ENCODE results near the gene FAHD2A.

The FAHD2A gene

DNA sequence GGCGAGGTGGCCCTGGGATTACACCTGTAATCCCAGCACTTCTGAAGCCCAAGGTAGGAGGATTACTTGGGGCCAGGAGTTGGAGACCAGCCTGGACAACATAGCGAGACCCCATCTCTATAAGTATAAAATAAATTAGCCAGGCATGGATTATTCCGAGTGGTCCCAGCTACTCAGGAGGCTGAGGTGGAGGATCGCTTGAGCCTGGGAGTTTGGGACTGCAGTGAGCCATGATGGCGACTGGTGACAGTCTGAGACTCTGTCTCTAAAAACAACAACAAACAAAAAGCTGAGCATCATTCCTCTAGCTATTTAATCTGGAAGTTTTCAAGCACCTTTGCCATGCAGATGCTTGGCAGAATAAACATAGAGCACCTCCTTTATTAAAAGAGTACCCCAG lies 21.8 kb upstream of the FAHD2A start:
- H3K4me3 ChIP-seq (replicated peaks in 1 of 2; ENCODE audit: low read depth in 2 of 2, low read length in 2 of 2), result no peak overlapping the region
- no peak for DNase-seq (ENCODE audit: low read depth in 2 of 2)
- TF ChIP-seq, protein P1, sequence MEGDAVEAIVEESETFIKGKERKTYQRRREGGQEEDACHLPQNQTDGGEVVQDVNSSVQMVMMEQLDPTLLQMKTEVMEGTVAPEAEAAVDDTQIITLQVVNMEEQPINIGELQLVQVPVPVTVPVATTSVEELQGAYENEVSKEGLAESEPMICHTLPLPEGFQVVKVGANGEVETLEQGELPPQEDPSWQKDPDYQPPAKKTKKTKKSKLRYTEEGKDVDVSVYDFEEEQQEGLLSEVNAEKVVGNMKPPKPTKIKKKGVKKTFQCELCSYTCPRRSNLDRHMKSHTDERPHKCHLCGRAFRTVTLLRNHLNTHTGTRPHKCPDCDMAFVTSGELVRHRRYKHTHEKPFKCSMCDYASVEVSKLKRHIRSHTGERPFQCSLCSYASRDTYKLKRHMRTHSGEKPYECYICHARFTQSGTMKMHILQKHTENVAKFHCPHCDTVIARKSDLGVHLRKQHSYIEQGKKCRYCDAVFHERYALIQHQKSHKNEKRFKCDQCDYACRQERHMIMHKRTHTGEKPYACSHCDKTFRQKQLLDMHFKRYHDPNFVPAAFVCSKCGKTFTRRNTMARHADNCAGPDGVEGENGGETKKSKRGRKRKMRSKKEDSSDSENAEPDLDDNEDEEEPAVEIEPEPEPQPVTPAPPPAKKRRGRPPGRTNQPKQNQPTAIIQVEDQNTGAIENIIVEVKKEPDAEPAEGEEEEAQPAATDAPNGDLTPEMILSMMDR (IDR thresholded peaks at IDR 0.05; ENCODE audit: low read depth, low read length), result no peak

DNA sequence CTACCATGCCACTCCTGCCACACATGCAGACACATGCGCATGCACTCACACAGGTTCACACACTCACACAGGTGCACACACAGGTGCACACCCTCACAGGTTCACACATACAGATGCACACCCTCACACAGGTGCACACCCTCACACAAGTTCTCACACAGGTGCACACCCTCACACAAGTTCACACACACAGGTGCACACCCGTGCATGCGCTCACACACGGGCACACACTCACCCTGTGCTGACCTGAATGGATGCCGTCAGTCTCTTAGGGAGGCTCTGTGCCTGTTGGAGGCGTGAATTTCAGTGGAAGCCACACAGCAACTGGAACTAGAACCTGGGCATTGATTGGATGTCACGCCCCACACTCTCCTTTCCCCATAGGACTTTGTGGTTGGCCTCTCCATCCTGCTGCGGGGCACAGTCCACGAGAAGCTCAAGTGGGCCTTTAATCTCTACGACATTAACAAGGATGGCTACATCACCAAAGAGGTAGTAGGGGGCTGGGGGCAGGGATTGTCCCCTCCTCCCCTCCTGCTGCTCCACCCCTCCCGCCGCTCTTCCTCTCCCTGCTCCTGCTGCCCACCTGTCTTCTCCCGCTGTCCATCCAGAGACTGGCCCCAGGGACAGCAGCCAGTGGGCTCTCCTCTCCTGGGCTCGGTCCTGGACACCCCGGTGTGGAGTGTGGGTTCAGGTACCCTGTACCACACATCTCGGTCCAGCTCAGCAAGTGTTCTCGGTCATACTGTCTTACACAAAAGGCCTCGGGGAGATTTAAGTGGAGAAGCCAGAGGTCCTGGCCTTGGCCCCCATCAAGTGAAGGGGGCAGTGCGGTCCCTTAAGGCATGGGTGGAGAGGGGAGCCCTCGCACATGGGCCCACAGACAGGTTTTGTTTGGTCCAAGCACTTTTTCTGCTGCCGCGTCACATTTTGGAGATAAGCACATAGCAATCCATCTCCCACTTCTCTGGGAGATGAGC lies 21.0 kb upstream of the FAHD2A start:
- no peak overlapping the region for H3K4me3 ChIP-seq (replicated peaks in 1 of 2; ENCODE audit: low read depth in 2 of 2, low read length in 2 of 2)
- DNase-seq (ENCODE audit: low read depth in 2 of 2), result no peak
- TF ChIP-seq, protein P1 (IDR thresholded peaks at IDR 0.05; ENCODE audit: low read depth, low read length), result no peak

DNA sequence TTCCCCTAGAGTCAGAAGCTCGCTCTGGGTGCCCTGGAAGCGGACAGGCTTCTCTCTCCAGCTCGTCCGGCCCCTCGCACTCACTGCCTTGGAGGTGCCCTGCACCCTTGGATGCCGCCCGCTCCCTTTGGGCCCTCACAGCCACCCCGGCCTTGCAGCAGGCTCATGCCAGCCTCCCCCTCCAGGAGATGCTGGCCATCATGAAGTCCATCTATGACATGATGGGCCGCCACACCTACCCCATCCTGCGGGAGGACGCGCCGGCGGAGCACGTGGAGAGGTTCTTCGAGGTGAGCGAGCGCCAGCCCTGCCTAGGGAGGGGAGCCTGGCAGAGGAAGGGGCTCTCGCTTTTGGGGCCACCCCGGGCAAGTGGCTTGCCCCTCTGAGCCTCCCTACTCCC lies 20.3 kb upstream of the FAHD2A start:
- DNase-seq (ENCODE audit: low read depth in 2 of 2), result no peak
- TF ChIP-seq, protein P1 (IDR thresholded peaks at IDR 0.05; ENCODE audit: low read depth, low read length), result no peak
- no peak overlapping the region for H3K4me3 ChIP-seq (replicated peaks in 1 of 2; ENCODE audit: low read depth in 2 of 2, low read length in 2 of 2)

DNA sequence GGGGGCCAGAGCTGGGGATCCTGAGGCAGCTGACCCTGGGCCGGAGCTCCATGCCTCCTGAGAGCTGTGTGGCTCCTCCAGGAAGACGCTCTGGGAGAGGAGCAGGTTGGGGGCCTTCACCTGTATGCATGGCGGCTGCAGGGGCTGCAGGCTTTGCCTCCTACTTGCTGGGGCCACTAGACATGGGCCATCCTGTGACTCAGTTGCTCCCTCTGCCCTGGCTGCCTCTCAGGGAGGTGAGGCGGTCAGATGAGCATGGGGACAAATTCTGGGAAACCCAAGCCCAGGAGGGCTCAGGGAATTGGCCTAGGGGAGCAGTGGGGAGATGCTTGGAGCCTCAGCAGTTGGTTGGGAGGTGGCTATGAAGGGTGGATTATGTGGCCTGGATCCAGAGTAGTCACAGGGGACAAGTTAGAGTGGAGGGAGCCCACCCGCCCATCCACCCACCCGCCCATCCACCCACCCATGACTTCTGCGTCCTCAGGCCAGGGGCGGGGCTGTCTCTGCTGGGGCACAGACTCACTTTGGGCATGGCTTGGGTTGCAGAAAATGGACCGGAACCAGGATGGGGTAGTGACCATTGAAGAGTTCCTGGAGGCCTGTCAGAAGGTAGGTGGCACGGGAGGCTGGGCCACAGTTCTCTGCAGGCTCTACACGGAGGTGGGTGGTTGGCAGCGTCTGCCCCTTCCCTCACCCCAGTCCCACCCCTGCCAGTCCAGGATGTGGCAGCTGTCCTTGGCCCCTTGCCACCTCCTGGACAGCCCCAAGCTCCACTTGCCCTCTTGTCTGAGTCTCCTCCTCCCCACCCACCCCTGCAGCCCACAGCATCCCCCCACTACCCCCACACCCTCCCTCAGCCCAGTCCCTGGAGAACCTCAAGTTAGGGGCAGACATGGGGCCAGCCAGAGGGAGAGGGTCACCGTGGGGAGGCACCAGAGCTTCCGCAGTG lies 19.5 kb upstream of the FAHD2A start:
- no peak for DNase-seq (ENCODE audit: low read depth in 2 of 2)
- H3K4me3 ChIP-seq (replicated peaks in 1 of 2; ENCODE audit: low read depth in 2 of 2, low read length in 2 of 2), result no peak overlapping the region
- TF ChIP-seq, protein P1 (IDR thresholded peaks at IDR 0.05; ENCODE audit: low read depth, low read length), result no peak

DNA sequence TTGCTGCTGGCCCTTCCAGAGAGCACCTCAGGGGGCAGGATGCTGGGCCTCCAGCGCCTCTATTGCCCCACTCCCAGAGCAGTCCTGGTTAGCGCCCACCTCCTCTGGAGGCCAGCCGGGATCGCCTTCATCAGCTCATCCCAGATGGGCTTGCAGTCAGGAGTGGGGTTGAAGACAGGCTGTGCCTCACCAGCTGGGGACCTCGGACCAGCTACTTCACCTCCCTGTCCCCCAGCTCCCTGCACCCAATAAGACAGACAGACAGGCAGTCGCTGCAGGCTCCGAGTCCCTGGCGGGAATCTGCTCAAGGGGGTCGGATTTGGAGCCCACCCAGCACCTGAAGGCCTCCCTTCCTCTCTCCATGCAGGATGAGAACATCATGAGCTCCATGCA lies 18.9 kb upstream of the FAHD2A start:
- TF ChIP-seq, protein P1 (IDR thresholded peaks at IDR 0.05; ENCODE audit: low read depth, low read length), result no peak

DNA sequence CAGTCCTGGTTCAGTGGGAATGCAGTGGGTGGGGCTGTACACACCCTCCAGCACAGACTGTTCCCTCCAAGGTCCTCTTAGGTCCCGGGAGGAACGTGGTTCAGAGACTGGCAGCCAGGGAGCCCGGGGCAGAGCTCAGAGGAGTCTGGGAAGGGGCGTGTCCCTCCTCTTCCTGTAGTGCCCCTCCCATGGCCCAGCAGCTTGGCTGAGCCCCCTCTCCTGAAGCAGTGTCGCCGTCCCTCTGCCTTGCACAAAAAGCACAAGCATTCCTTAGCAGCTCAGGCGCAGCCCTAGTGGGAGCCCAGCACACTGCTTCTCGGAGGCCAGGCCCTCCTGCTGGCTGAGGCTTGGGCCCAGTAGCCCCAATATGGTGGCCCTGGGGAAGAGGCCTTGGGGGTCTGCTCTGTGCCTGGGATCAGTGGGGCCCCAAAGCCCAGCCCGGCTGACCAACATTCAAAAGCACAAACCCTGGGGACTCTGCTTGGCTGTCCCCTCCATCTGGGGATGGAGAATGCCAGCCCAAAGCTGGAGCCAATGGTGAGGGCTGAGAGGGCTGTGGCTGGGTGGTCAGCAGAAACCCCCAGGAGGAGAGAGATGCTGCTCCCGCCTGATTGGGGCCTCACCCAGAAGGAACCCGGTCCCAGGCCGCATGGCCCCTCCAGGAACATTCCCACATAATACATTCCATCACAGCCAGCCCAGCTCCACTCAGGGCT lies 17.5 kb upstream of the FAHD2A start:
- H3K4me3 ChIP-seq (replicated peaks in 1 of 2; ENCODE audit: low read depth in 2 of 2, low read length in 2 of 2), result no peak overlapping the region
- TF ChIP-seq, protein P1 (IDR thresholded peaks at IDR 0.05; ENCODE audit: low read depth, low read length), result no peak
- peak in 1 of 2 donors; percentile 22 for DNase-seq (ENCODE audit: low read depth in 2 of 2)

More for the DNA sequence above, 18.9 kb upstream of the FAHD2A start:
- DNase-seq (ENCODE audit: low read depth in 2 of 2), result no peak
- H3K4me3 ChIP-seq (replicated peaks in 1 of 2; ENCODE audit: low read depth in 2 of 2, low read length in 2 of 2), result no peak overlapping the region
